ENCODE results near the gene MAGI2.

Gene MAGI2

DNA sequence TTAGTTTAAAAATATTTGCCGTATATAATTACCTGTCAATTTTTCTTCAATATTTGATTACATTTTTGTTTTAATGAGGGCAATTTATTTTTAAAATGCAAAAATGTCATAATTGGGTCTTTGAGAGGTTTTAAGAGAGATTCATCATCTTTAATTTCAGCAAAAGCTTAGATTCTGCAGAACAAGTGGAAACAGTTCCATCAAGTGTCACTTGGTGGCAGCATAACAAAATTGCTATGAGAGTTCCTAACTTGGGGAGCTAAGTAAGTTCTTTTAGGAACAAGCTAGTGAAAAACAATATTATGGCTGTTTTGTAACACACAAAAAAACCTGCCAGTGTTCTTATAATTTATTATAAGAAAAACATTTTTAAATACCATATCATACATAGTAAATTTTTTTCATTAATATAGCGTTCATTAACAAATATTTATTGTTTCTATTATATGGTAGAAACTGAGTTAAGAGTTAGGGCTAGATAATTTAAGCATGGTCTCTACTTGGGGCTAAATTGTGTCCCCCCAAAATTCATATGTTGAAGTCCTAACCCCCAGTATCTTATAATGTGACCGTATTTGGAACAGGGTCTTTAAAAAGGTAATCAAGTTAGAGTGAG is 155.2 kb downstream of the MAGI2 start:
- no peak for DNase-seq

DNA sequence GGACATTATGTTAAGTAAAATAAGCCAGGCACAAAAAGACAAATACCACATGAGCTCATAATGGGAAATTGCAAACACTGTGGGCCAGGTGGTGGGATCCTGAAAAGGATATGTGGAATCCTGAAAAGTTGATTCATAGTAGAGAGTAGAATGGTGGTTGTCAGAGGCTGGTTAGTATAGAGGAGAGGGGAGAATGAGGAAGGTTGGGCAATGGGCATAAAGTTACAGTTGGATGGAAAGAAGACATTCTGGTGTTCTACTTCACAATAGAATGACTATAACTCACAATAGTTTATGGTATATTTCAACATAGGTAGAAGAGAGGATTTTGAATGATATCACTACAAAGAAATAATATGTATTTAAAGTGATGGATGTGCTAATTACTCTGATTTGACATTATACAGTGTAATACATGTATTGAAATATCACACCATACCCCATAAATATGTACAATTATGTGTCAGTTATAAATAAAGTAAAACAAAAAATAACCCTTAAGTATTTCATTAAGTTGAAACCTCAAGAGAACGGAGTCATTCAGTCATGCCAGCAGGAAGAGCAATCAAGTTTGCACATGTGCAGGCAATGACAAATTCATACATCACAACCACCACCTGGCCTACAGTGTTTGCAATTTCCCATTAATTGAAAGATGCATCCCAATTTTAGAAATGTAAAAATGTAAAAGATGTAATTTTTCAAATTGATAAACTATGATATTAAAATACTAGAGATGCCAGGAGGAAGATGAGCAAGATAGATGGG is 156.7 kb downstream of the MAGI2 start:
- no peak for DNase-seq

DNA sequence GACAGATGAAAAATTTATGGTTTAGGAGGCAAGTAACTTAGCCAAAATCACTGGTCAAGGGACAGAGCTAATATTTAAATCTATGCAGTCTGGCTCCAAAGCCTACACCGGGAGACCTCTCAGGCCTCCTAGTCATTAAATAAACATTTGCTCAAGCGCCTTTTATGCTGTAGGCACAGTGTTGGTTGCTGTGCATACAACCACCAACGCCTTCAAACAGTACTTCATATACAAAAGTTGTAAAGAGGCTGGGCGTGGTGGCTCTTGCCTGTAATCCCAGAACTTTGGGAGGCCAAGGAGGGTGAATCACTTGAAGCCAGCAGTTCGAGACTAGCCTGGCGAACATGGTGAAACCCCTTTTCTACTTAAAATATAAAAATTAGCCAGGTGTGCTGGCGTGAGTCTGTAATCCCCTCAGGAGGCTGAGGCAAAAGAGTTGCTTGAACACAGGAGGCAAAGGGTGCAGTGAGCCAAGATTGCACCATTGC is 159.8 kb downstream of the MAGI2 start:
- DNase-seq: no peak

DNA sequence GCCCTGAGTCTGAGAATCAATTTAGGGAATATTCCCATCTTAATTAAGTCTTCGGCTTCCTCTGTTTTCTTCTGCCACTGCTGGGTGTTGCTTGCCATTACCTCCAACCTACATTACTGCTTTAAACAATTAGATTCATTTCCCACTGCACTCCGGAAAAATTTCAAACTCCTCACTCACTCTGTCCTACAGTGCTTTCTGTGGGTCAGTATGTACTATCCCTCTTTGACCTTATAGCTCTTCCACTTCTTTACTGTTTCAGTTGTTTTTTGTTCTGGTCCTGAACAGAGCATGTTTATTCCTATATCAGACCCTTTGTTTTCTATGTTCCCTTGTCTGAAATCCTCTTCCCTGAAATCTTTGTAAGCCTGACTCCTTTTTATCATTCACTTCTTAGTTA is 160.6 kb downstream of the MAGI2 start:
- no peak for DNase-seq

DNA sequence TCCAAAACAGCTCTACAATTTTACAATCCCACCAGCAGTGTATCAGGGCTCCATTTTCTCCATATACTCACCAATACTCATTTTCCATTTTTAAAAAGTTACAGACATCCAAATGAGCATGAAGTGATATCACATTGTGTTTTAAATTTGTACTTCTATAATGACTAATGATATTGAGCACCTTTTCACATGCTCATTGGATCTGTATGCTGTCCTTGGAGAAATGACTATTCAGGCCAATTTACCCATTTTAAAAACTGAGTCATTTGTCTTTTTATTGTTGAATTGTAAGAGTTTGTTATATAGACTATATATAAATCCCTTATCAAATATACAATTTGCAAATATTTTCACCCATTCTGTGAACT is 162.0 kb downstream of the MAGI2 start:
- DNase-seq: no peak

DNA sequence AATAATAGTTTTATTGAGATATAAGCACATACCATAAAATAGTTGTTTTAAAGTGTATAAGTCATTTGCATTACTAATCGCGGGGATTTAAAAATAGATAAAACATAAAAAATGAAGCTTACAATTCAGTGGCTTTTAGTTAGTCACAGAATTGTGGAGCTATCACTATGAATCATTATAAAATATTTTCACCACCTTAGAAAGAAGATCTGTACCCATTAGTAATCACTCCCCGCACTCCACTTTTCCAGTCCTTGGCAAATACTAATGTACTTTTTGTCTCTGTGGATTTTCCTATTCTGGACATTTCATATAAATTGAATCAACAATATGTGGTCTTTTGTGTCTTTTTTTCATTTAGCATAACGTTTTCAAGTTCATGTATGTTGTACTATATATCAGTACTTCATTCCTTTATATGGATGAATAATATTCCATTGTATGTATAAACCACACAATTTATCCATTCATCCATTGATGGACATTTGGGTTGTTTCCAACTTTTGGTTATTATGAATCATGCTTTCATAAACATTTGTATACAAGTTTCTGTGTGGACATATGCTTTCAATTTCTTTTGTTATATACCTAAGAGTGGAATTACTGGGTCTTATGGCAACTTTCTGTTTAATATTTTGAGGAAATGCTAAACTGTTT is 162.5 kb downstream of the MAGI2 start:
- no peak for DNase-seq

DNA sequence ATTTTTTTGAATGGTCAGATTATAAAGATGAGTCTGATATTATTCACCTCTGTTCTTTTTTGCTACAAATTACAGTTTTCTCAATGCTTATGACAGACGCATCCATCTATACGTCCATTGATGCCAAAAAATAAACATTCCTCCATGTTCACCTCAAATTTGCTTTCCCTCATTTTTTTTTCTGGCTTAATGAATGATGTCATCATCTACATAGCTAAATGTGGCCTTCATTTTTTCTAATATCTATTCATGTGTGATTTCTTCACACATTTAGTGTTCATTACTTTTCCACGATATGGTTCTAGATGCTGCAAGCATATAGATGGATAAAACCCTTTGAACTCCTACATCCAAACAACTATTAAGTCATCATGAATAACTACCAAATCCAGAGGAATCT is 163.1 kb downstream of the MAGI2 start:
- no peak for DNase-seq

DNA sequence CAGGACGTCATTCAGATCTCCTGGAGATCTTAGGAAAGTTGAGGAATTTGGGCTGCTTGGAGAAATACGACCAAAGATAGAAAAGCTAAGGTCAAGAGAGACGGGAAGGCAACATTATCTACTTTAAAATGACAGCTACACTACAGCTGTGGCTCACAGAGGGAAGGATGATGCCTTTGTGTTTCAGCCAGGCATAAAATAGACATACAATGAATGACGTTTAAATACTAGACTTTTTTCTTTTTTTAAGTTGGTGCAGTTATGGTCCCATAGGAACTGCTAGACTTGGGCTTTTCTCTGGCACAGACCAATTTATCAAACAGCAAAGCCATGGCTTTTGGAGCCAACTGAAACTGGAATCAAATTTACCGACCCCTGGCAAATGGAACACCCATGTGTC is 164.8 kb downstream of the MAGI2 start:
- DNase-seq: no peak

DNA sequence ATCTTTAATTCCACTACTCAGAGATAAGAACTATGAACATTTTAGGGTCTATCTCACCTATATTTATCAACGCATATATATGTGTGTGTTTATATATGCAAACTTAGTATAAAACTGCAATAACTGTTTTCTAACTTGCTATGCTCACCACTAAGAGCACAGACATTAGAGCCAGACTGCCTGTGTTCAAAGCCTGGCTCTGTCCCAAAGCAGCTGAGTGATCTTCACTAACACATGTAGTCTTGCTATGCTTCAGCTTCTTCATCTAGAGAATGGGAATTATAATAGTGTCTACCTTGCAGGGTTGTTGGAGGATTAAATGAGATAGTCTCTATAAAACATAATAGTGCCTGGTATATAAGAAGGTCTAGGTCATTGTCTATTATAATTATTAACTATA is 165.5 kb downstream of the MAGI2 start:
- DNase-seq: no peak

DNA sequence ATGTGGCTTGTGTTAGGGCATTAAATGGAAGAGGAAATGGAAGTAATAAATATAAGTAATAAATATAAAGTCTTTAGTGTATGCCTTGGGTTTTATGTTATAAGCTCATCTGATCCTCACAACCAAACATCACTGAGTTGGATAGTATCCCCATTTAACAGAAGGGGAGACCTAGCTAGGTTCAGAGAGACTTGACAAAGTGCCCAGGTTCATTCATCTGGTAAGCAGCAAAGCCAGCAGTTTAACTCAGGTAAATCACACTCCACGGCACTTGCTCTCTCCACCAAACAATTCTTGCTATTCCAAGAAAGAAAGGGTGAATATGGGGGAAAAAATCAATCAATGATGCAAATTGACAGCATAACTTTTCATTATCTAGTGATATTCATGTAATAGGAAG is 167.3 kb downstream of the MAGI2 start:
- no peak for DNase-seq

DNA sequence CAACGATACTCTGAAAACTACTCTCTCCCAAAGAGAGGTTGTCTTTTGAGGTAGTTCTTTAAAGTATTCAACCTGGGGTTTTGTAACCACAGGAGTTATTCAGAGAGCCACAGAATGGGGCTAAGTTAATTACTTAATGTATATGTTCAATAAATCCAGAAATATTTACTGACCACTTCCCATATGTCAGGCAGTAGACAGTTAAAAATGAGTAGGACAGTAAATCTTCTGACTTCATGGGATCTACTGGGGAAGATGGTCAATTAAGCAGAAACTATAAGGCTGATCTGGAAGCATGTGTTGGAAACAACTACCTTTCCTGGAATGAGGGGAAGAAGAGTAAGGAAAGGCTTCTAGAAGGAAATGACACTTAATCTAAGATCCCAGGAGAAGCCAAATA is 167.7 kb downstream of the MAGI2 start:
- no peak for DNase-seq

DNA sequence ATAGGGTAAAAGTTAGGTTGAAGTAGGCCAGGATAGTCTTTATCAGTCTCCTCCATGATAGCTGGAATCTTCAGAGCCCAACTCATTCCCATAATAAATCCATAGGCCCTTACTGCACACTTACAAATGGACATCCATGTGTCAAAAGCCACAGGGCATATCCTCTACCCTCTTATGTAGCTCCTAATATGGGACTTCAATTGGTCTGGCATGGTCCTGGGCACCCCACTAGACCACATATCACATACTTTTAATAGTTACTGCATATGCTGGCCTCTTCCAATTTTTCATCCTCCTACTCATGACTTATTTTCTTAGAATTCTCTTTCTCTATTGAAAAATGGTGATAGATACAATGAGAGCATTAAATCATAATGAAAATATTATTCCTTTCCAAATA is 169.3 kb downstream of the MAGI2 start:
- DNase-seq: no peak

DNA sequence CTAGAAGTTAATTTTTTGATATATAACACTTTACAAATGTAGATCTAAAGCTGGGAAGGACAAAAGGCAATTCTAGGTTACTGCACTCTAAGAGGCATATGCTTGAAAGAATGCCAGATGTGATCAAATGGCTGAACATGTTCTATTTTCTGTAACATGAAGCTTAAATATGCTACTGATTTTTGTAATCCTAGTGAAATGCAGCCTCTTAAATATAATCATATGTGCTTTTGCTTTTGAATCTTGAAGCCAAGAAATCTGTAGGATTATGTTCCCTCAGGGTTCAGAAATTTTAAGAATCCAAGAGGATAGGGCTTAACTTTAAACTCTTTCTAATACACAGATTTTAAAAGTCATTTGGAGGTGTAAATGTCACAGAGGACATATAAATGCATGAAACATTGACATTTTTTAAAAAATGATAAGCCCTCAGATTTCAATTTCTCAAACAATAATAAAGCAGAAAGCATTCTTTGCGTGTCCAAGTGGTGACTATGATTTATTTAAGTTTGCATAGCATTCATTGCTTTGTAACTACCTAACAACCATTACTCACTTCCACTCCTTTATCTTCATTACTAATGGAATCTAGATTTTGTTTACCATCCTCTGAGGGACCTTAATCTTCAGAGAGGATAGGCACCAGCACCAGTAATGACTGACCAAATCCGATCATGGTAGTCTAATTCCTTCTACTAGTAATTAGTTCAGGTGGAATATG is 170.4 kb downstream of the MAGI2 start:
- no peak for DNase-seq

DNA sequence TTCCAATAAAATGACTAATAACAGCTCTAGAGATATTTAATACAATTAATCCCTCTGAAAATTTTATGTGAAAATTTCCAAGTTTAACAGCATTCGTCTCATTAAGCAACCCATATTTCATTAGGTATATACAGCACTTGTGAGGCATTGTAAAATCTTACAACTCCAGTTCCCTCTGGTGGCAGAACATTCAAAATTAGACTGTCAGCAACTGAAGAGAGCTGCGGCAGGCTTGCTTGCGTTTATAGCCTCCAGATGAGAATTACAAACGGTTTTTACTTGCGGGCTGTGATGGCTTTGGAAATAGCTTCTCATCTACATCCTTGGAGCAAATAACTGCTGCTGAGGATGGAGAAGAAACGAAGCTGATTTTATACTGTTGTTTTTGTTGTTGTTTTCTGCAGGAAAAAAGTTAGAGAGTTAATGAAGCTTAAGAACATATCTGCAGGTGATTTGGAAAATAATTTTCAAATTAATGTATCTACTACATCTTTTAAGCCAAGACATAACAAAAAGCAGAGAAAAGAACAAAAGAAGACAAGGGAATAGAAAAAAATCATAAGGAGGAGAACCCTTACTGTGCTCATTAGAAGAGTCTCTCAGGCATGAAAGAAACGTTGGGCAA is 171.3 kb downstream of the MAGI2 start:
- DNase-seq: no peak

DNA sequence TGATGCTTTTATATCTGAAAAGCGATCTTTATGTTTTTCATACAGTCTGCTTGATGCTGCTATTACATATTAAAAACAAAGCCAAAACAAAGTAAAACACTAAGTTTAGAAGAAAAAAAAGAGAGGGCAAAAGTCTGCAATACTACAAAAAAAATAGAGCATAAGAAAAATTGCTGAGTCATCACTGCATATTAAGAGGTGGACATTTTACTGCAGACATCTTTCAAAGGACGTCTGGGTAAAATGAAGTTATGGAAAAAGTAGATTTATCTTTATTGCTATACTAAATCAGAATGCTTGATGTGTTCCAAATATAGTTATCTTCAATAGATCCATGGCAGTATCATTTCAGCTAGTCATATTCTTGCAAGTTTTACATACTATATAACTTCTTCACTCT is 172.0 kb downstream of the MAGI2 start:
- DNase-seq: no peak

DNA sequence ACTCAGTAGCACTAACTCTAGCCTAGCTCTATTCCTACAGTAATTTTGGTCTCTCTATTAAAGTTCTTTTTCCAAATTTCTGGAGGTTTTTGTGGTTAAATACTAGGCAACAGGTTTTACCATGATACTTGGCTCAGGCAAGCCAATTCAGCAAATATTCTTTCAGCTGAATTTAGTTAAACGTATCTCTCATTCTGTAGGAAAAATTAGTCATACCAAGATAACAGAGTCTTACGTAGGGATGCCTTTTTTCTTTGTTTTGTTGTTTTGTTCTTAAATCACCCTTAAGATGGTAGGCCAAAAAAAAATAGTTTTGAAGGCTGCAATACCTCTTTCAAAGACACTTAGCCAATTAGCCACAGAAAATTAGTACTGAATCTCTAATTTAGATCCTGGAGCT is 180.5 kb downstream of the MAGI2 start:
- DNase-seq: no peak

DNA sequence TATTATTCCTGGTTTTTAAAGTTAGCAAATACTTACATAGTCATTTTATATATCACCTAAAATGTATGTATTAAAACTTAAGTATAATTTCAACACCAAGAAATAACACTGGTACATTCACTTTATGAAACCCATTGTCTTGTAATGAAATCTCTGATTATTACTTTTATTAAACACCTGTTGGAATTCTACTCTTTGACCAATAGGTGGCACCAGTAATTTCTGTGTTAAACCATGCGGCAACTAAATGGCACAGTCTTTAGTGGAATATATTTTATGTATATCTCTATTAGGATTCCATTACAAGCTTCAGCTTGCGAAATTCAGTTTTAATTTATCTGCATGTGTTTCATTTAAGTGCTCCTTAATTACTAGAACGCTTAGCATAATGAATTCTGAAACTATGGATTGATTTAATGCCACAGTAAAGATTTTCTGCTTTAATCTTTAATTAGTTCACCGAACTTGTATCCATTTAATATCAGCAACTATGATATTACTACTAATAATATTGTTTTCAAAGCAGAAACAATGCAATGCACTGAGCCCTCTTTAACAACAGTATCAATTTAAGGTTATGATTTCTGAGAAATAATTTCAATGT is 181.3 kb downstream of the MAGI2 start:
- DNase-seq: no peak

DNA sequence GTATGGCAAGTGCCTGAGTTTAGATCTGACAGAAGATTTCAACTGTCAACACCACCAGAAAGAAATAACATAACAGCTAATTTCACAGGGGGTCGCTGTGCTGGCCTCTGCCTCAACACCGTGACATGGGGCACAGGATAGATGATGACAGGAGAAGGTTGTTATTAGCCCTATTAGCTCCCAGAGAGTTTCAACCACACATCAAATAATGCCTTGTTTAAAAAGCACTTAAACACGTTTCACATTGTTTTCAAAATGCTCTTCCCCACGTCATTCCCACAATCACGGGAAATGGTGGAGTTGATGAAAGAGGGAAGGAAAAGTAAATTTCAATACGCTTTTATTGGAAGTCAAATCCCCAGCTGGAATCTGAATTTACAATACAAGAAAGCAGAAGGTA is 184.7 kb downstream of the MAGI2 start:
- DNase-seq: no peak

DNA sequence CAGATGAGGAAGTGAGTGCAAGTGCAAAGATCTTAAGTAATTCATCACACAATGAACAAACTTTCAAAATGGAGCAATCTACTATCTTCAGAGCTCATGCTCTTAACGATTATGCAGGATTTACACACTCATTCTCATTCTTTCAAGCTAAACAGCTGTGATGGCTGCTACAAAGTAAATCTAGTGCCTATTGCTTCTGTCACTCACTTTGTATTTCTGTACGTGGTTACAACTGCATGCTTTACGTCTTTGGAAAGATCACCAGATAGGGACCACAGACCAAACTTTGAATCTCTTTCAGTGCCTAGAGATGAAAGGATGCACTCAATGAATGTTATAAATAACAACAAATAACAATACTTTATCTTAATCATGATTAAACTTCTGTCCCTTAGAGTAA is 194.6 kb downstream of the MAGI2 start:
- DNase-seq: no peak

DNA sequence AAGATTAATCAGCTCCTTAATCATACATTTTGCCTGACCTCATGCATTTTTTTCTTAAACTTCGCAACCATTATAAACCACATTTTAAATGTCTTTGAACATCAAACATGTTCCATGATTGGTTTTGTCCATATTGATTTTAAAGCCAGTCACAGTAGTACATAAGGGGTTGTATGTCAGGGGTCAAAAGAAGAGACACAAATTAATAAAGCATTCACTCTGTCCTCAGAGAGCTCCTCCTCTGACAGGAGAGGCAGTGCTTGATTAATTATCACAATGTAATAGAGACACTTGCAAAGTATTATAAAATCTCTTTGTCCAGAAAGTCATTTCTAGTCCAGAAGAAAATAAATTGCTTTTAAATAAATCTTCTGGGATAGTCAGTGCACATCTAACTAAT is 195.5 kb downstream of the MAGI2 start:
- DNase-seq: no peak

DNA sequence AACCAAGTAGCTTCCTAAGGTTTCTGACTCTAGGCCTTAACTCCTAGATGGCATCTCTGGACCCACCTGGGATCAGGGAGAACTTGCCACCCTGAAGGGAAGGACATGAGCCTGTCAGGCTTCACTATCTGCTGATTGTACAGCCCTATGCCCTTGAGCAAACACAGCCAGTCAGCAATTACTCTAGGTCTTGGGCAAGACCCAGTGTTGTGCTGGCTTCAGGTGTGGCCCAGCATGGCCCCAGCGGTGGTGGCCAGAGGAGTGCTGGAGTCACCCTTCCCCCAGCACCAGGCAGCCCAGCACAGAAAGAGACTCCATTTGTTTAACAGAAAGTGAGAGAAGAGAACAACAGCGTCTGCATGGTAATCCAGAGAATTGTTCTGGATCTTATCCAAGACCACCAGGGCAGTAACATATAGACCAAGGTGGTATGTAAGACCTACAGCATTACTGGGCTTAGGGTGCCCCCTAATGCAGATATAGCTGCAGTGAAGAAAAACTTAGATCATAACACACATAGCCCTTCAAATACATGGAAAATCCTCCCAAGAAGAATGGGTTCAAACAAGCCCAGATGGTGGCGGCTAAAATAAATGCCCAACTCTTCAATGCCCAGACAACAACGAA is 207.7 kb downstream of the MAGI2 start:
- no peak for DNase-seq

DNA sequence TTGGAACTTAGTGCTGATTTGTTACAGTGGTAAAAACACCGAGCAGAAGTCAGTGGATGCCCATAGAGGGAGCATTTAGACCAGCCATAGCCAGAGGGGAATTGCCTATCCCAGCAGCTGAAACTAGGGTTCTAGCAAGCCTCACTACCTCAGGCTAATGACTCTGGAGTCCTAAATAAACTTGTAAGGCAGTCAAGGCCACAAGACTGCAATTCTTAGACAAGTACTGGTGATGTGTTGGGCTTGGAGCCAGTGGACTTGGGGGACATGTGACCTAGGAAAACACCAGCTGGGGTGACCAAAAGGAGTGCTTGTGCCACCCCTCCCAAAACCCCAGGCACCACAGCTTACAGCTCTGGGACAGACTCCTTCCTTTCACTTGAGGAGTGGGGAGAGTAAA is 209.0 kb downstream of the MAGI2 start:
- DNase-seq: no peak

All from activated CD8-positive, alpha-beta memory T cell treated with anti-CD3 and anti-CD28 coated beads for 24 hours (primary cell).